Measurements from ENCODE around the gene OTOA.
"Not testable (repeated sequence)": the region's sequence is repeated elsewhere in the genome, so short reads cannot be mapped to it uniquely, and the experiment has no call there.

OTOA gene

GRCh38 chr16:21727344-21727743 lies 63.6 kb downstream of the OTOA start:
- no peak for DNase-seq

DNA sequence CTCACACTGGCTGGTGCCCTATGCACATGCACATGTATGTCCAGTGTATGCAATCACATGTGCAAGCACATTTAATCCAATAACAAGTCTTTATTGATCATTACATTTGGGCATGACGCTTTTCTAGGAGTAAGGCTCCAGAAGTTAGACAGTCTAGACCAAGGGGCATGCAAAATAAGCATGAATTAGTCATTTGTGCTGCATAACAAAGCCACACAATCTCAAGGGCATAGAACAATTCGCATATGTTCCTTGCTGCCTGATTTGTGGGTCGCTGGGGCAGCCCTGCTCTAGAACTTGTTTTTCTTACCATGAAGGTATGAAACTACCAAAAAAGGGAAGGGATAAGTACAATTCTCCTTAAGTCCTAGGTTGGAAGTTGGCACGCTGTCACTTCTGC lies 67.5 kb downstream of the OTOA start:
- DNase-seq, result not testable (repeated sequence)

GRCh38 chr16:21740637-21741036 lies 76.9 kb downstream of the OTOA start:
- DNase-seq, result not testable (repeated sequence)

GRCh38 chr16:21756192-21757079 lies 92.7 kb downstream of the OTOA start:
- not testable (repeated sequence) for DNase-seq

- DNase-seq, result not testable (repeated sequence)
Measured at GRCh38 chr16:21757080-21757671, 93.4 kb downstream of the OTOA start.

GRCh38 chr16:21768280-21768679 lies 104.5 kb downstream of the OTOA start:
- DNase-seq, result not testable (repeated sequence)

DNA sequence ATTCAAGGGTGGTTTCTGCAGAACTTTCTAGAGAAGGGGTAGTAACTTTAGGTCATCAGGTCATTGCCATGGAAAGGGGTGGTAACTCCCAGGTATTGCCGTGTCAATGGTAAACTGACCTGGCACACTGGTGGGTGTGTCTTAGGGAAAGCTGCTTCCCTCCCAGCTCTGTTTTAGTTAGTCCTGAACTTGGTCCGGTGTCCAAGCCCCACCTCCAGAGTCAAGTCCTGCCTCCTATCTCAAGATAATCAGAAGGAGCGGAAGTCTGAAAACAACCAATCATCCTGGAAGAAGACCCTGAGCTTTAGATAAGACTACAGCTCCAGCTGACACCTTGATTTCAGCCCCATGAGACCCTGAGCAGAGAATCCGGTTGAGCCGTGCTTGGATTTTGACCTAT lies 105.0 kb downstream of the OTOA start:
- not testable (repeated sequence) for DNase-seq

GRCh38 chr16:21769284-21769683 lies 105.5 kb downstream of the OTOA start:
- DNase-seq, result not testable (repeated sequence)

DNA sequence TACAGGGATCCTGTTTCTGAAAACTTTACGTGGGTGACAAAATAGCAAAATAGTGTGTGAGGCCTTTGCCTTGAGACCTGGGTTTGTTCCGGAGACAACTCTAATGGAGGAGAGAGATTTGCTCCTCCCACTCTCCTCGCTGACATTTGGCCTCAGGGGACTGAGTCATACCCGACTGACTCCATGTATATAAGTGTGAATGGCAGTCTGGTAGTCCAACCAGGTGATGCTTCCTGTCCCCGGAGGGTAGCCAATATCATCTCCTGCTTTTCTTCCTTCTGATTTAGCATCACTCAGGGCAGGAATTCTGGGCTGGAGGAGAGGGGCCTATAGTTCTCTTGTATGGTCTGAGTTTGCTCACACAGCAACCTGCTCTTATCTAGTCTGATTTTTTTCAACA lies 106.8 kb downstream of the OTOA start:
- DNase-seq, result not testable (repeated sequence)

DNA sequence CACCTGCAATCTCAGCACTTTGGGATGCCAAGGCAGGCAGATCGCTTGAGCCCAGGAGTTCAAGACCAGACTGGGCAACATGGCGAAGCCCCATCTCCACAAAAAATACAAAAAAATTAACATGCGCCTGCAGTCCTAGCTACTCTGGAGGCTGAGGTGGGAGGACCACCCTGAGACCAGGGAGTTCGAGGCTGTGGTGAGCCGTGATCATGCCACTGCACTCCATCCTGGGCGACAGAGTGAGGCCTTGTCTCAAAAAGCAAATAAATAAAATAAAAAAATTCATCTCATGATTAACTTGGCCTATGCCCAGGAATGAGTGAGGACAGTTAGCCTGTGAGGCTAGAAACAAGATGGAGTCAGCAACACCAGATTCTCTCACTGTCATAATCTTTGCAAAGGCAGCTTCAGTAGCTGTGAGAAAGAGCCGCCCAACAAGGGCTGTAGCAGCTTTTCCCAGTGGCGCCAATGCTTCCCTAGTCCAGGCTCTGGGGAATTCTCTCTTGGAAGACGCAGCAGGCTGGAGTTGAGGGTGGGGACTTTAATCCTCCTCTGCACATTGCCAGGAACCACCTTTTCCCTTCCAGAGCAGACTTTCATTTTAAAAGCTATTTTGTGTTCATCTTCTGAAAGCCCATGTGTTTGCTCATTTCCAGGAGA lies 108.9 kb downstream of the OTOA start:
- peak in 1 of 2 experiments; percentile 1 for DNase-seq

DNA sequence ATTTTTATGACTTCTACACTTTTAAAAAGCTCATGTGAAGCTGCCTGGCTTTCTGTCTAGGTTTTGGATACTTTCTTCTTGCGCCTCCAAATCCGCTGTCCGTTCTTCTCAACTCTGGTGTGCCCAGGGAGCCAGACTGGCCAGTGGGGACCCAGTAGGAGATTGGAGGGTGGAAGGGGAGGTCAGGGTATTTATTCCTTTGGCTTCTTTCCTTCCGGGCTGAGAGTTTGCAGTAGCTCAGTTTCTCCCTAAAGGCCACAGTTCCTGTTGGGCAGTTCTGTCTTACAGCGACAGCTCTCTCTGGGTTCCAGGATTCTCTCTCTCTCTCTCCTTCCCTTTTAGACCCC lies 109.4 kb downstream of the OTOA start:
- DNase-seq, result not testable (repeated sequence)

GRCh38 chr16:21780525-21780924 lies 116.8 kb downstream of the OTOA start:
- not testable (repeated sequence) for DNase-seq

GRCh38 chr16:21790506-21790905 lies 126.7 kb downstream of the OTOA start:
- DNase-seq, result not testable (repeated sequence)

GRCh38 chr16:21793310-21793709 lies 129.5 kb downstream of the OTOA start:
- not testable (repeated sequence) for DNase-seq

GRCh38 chr16:21798601-21799000 lies 134.8 kb downstream of the OTOA start:
- DNase-seq, result not testable (repeated sequence)

DNA sequence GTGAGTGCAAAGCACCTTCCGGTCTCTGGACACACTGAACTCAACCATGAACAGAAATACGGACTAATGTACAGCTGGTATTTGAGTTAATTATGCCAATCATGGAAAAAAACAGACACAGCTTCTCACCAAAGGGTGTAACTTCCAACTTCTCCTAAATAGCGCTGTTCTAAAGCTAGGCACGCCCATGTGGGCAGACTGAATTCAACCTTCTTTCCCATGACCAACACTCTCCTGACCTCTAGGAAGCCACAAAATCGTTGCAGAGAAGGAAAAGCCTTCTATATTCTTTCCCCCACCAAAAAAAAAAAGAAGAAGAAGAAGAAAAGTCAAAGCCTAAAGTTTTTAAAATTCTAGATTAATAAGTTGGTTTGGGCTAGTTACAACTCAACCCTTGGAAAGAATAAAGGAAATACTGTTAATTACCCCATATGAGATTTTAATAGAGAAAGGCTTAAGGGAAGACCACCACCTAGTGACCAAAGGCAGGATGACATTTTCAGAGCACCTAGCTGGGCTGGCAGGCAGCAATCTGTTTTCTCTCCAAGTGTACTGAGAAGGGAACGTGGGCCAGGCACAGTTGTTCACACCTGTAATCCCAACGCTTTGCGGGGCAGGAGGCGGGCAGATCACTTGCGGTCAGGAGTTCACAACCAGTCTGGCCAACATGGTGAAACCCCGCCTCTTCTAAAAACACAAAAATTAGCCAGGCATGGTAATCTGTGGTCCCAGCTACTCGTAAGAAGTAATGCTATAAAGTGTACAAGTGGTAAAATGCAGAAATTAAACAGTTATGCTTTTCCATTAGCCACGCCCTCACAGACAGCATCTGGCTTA lies 138.0 kb downstream of the OTOA start:
- DNase-seq, result peak; percentile 17 to 41

GRCh38 chr16:21802375-21802663 lies 138.6 kb downstream of the OTOA start:
- DNase-seq, result not testable (repeated sequence)
